ENCODE results near the gene KLHL14. TPM values are rescaled to one million over a fixed set of nuclear protein-coding genes. Genes with fewer than 3 reads are reported as not detected.

KLHL14 gene
- total and polyA plus RNA-seq, 2 donors (not counting 3 experiments of a cell fraction or from before 2014, with no cell fraction given), result not detected

DNA sequence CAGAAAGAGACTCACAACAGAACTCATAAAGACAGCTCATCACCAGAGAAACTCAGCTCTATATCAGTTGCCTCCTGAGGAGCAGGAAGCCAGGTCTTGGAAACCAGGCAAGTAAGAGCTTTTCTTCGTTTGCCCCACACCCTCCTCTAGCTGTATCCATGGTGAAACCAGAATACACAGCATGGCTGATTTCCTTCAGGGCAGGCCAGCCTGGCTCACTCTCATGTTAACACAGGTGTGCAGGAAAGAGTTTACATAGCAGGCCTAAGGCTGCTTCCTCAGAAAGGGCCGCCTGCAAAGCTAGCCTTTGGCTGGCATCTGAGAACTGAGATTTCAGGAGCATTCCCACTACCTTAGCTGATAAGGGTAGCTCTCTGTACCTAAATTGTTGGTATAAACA lies 65.7 kb downstream of the KLHL14 start:
- dilution Hi-C loops (cut with MboI; ENCODE audit: extremely low pct_ligation_motif_present, low sequenced_read_pairs), result no loop called here
- FAIRE-seq, result no peak
- Histone ChIP-seq H3K36me3 (ENCODE audit: control insufficient read depth in 2 of 2, extremely low read depth in 1 of 2, insufficient read depth in 2 of 2, low read length in 2 of 2) (no peaks in the 10 kb centered on the region), H3K9me1 (replicated peaks; ENCODE audit: control insufficient read depth, extremely low read depth, insufficient read depth, low read length) (no peaks in the 10 kb centered on the region), H3K9me3 (replicated peaks; ENCODE audit: control insufficient read depth, insufficient read depth, low read length) (no peaks in the 10 kb centered on the region), H3K27me3 (ENCODE audit: control insufficient read depth in 2 of 2, insufficient read depth in 2 of 2, low read length in 2 of 2) (peaks cover under 1 to 2% of the 10 kb centered on the region in 2 experiments), H3K79me2 (ENCODE audit: control insufficient read depth, insufficient read depth, low read length) (no peaks in the 10 kb centered on the region), H3K4me3 (replicated peaks in 1 of 3; ENCODE audit: insufficient read depth in 1 of 3, low read depth in 1 of 3, low read length in 3 of 3) (no peak overlapping the region), H4K20me1 (replicated peaks; ENCODE audit: control insufficient read depth, extremely low read depth, insufficient read depth, low read length) (no peaks in the 10 kb centered on the region), H3K9ac (replicated peaks; ENCODE audit: extremely low read depth, insufficient read depth, low read length) (no peak overlapping the region), H3K4me1 (ENCODE audit: control insufficient read depth, extremely low read depth, insufficient read depth, low read length) (no peaks in the 10 kb centered on the region), H3K27ac (ENCODE audit: insufficient read depth, low read depth, low read length) (no peak overlapping the region), H2AFZ (ENCODE audit: low read depth, low read length) (no peak overlapping the region), H3K4me2 (ENCODE audit: insufficient read depth, low read length) (no peak overlapping the region)
- ChIA-PET CTCF (interaction anchor here (1.0 to 1.3 kb wide), 3 partner anchors 8 to 503 kb away, joined by 3 to 5 read pairs (median 5); no protein-coding TSS in a partner anchor), POLR2A (no interaction called here)
- BruUV-seq (replicated peaks), result no TSS peak
- no peak for DNase-seq (ENCODE audit: low read depth, low spot score)
- intact Hi-C loops (cut with micrococcal nuclease), result no loop called here
- TF ChIP-seq POLR2A (IDR thresholded peaks at IDR 0.05; ENCODE audit: low read depth, low read length) (no peak), GATA2 (IDR thresholded peaks at IDR 0.05; ENCODE audit: insufficient read depth, insufficient read length, low read depth, low read length) (no peak), POLR2AphosphoS5 (IDR thresholded peaks at IDR 0.05; ENCODE audit: insufficient read depth, low read depth, low read length) (no peak), FOS (IDR thresholded peaks at IDR 0.05; ENCODE audit: borderline replicate concordance, insufficient read depth, low read length) (no peak), EZH2 (IDR thresholded peaks at IDR 0.05; ENCODE audit: borderline replicate concordance, low read depth, low read length, severe bottlenecking) (no peak), MYC (IDR thresholded peaks at IDR 0.05; ENCODE audit: low read depth, low read length) (no peak), JUN (IDR thresholded peaks at IDR 0.05; ENCODE audit: borderline replicate concordance, insufficient read depth, insufficient read length, low read depth) (no peak)
- TF ChIP-seq, protein P1, sequence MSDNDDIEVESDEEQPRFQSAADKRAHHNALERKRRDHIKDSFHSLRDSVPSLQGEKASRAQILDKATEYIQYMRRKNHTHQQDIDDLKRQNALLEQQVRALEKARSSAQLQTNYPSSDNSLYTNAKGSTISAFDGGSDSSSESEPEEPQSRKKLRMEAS (IDR thresholded peaks at IDR 0.05; ENCODE audit: insufficient read depth, insufficient read length), result no peak
- TF ChIP-seq, protein P2, sequence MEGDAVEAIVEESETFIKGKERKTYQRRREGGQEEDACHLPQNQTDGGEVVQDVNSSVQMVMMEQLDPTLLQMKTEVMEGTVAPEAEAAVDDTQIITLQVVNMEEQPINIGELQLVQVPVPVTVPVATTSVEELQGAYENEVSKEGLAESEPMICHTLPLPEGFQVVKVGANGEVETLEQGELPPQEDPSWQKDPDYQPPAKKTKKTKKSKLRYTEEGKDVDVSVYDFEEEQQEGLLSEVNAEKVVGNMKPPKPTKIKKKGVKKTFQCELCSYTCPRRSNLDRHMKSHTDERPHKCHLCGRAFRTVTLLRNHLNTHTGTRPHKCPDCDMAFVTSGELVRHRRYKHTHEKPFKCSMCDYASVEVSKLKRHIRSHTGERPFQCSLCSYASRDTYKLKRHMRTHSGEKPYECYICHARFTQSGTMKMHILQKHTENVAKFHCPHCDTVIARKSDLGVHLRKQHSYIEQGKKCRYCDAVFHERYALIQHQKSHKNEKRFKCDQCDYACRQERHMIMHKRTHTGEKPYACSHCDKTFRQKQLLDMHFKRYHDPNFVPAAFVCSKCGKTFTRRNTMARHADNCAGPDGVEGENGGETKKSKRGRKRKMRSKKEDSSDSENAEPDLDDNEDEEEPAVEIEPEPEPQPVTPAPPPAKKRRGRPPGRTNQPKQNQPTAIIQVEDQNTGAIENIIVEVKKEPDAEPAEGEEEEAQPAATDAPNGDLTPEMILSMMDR (IDR thresholded peaks at IDR 0.05; ENCODE audit: extremely low read depth in 1 of 2, insufficient read depth in 1 of 2, low read depth in 1 of 2, low read length in 2 of 2), result no peak
